ENCODE results near the gene CC2D2A.

CC2D2A gene

GRCh38 chr4:15543537-15544247 lies 74.0 kb downstream of the CC2D2A start:
- no peaks in the 10 kb centered on the region for H3F3A ChIP-seq (ENCODE audit: control insufficient read depth, insufficient read depth)
- H3K27me3 ChIP-seq (ENCODE audit: control insufficient read depth, low read length), result no peaks in the 10 kb centered on the region; the same call in 1 of the 2 replicates
- no peak overlapping the region for H3K4me2 ChIP-seq (ENCODE audit: low read length)
- H3K4me3 ChIP-seq (ENCODE audit: low read length), result no peak overlapping the region
- H3K9me3 ChIP-seq (ENCODE audit: control insufficient read depth, insufficient read depth, low read length), result no peaks in the 10 kb centered on the region
- no peak overlapping the region for H3K27ac ChIP-seq (ENCODE audit: low read depth, low read length)
- H3K9me2 ChIP-seq (replicated peaks; ENCODE audit: control insufficient read depth, low read length), result no peaks in the 10 kb centered on the region
- H3K79me2 ChIP-seq (ENCODE audit: control insufficient read depth, low read length), result no peaks in the 10 kb centered on the region
- no peaks in the 10 kb centered on the region for H3K36me3 ChIP-seq (ENCODE audit: control insufficient read depth, low read length)
- no peak for TF ChIP-seq EZH2phosphoT487 (IDR thresholded peaks at IDR 0.05; ENCODE audit: borderline replicate concordance, low read length)
- no peaks in the 10 kb centered on the region for H4K20me1 ChIP-seq (ENCODE audit: control insufficient read depth, insufficient read depth, low read depth, low read length)
- H3K4me1 ChIP-seq (ENCODE audit: control insufficient read depth, low read length), result no peaks in the 10 kb centered on the region

- no peak overlapping the region for H3K27ac ChIP-seq (ENCODE audit: low read depth, low read length)
These were observed 74.6 kb downstream of the CC2D2A start for GRCh38 chr4:15544248-15544729.

DNA sequence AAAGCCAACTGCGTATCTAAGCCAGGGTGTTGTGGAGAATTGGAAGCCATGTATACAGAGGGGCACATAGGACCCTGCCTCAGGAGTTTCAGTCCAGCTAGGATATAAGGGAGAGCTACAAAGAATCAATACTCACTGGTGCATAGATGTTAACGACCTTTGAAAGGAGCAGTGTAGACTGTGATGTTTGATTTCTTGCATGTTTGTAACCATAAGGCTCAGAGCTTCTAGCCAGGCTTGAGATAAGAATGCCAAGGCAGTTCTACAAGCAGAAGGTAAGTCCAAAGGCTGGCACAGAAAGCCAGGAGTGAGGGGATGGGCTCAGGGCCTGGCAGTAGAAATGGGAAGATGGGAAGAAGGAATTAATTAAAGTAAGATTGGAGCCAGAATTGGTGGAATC lies 75.7 kb downstream of the CC2D2A start:
- no peaks in the 10 kb centered on the region for H3F3A ChIP-seq (ENCODE audit: control insufficient read depth, insufficient read depth)
- TF ChIP-seq EZH2phosphoT487 (IDR thresholded peaks at IDR 0.05; ENCODE audit: borderline replicate concordance, low read length), result no peak
- TF ChIP-seq, protein P1, sequence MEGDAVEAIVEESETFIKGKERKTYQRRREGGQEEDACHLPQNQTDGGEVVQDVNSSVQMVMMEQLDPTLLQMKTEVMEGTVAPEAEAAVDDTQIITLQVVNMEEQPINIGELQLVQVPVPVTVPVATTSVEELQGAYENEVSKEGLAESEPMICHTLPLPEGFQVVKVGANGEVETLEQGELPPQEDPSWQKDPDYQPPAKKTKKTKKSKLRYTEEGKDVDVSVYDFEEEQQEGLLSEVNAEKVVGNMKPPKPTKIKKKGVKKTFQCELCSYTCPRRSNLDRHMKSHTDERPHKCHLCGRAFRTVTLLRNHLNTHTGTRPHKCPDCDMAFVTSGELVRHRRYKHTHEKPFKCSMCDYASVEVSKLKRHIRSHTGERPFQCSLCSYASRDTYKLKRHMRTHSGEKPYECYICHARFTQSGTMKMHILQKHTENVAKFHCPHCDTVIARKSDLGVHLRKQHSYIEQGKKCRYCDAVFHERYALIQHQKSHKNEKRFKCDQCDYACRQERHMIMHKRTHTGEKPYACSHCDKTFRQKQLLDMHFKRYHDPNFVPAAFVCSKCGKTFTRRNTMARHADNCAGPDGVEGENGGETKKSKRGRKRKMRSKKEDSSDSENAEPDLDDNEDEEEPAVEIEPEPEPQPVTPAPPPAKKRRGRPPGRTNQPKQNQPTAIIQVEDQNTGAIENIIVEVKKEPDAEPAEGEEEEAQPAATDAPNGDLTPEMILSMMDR (IDR thresholded peaks at IDR 0.05; ENCODE audit: low read depth, low read length, poor library complexity, severe bottlenecking), result no peak
- no peak overlapping the region for H3K27ac ChIP-seq (ENCODE audit: low read depth, low read length)
- H3K4me1 ChIP-seq (ENCODE audit: control insufficient read depth, low read length), result no peaks in the 10 kb centered on the region
- H3K27me3 ChIP-seq (ENCODE audit: control insufficient read depth, low read length), result no peaks in the 10 kb centered on the region; the same call in 1 of the 2 replicates
- H3K36me3 ChIP-seq (ENCODE audit: control insufficient read depth, low read length), result no peaks in the 10 kb centered on the region
- no peak overlapping the region for H3K4me3 ChIP-seq (ENCODE audit: low read length)
- no peaks in the 10 kb centered on the region for H3K79me2 ChIP-seq (ENCODE audit: control insufficient read depth, low read length)
- no peak overlapping the region for H3K4me2 ChIP-seq (ENCODE audit: low read length)
- no peaks in the 10 kb centered on the region for H3K9me3 ChIP-seq (ENCODE audit: control insufficient read depth, insufficient read depth, low read length)
- no peaks in the 10 kb centered on the region for H4K20me1 ChIP-seq (ENCODE audit: control insufficient read depth, insufficient read depth, low read depth, low read length)
- no peaks in the 10 kb centered on the region for H3K9me2 ChIP-seq (replicated peaks; ENCODE audit: control insufficient read depth, low read length)

More at GRCh38 chr4:15544248-15544729, 74.6 kb downstream of the CC2D2A start:
- Histone ChIP-seq H3K36me3 (ENCODE audit: control insufficient read depth, low read length) (no peaks in the 10 kb centered on the region), H3K4me2 (ENCODE audit: low read length) (no peak overlapping the region), H3K9me2 (replicated peaks; ENCODE audit: control insufficient read depth, low read length) (no peaks in the 10 kb centered on the region), H3F3A (ENCODE audit: control insufficient read depth, insufficient read depth) (no peaks in the 10 kb centered on the region), H3K4me1 (ENCODE audit: control insufficient read depth, low read length) (no peaks in the 10 kb centered on the region), H3K79me2 (ENCODE audit: control insufficient read depth, low read length) (no peaks in the 10 kb centered on the region), H3K4me3 (ENCODE audit: low read length) (no peak overlapping the region), H3K27me3 (ENCODE audit: control insufficient read depth, low read length) (no peaks in the 10 kb centered on the region; the same call in 1 of the 2 replicates), H3K9me3 (ENCODE audit: control insufficient read depth, insufficient read depth, low read length) (no peaks in the 10 kb centered on the region), H4K20me1 (ENCODE audit: control insufficient read depth, insufficient read depth, low read depth, low read length) (no peaks in the 10 kb centered on the region)
- no peak for TF ChIP-seq EZH2phosphoT487 (IDR thresholded peaks at IDR 0.05; ENCODE audit: borderline replicate concordance, low read length)
- TF ChIP-seq, protein P1 (IDR thresholded peaks at IDR 0.05; ENCODE audit: low read depth, low read length, poor library complexity, severe bottlenecking), result no peak

- Histone ChIP-seq H3K4me3 (ENCODE audit: low read length) (no peak overlapping the region), H3K79me2 (ENCODE audit: control insufficient read depth, low read length) (no peaks in the 10 kb centered on the region), H3K27me3 (ENCODE audit: control insufficient read depth, low read length) (no peaks in the 10 kb centered on the region; the same call in 1 of the 2 replicates), H3K4me2 (ENCODE audit: low read length) (no peak overlapping the region), H3K27ac (ENCODE audit: low read depth, low read length) (no peak overlapping the region), H3K9me3 (ENCODE audit: control insufficient read depth, insufficient read depth, low read length) (no peaks in the 10 kb centered on the region), H3K36me3 (ENCODE audit: control insufficient read depth, low read length) (no peaks in the 10 kb centered on the region), H4K20me1 (ENCODE audit: control insufficient read depth, insufficient read depth, low read depth, low read length) (no peaks in the 10 kb centered on the region), H3K4me1 (ENCODE audit: control insufficient read depth, low read length) (no peaks in the 10 kb centered on the region), H3K9me2 (replicated peaks; ENCODE audit: control insufficient read depth, low read length) (no peaks in the 10 kb centered on the region), H3F3A (ENCODE audit: control insufficient read depth, insufficient read depth) (no peaks in the 10 kb centered on the region)
- TF ChIP-seq, protein P1 (IDR thresholded peaks at IDR 0.05; ENCODE audit: low read depth, low read length, poor library complexity, severe bottlenecking), result no peak
- TF ChIP-seq EZH2phosphoT487 (IDR thresholded peaks at IDR 0.05; ENCODE audit: borderline replicate concordance, low read length), result no peak
These were observed 77.7 kb downstream of the CC2D2A start for GRCh38 chr4:15547392-15547791.

Data from DOHH2 (cell line).